Measurements from ENCODE around the gene ABCB11.
"Not testable (repeated sequence)": the region's sequence is repeated elsewhere in the genome, so short reads cannot be mapped to it uniquely, and the experiment has no call there.

Gene ABCB11

GRCh38 chr2:168892327-168892726, 138.8 kb downstream of the ABCB11 start:
- FAIRE-seq (no peak), DNase-seq (ENCODE audit: insufficient read length, low spot score) (no peak)
- no peak for TF ChIP-seq POU2F2 (IDR thresholded peaks at IDR 0.05; ENCODE audit: low read depth, low read length)
- TF ChIP-seq TAF1 (IDR thresholded peaks at IDR 0.05; ENCODE audit: low read depth, low read length): no peak
- no peak for TF ChIP-seq POLR2AphosphoS5 (IDR thresholded peaks at IDR 0.05; ENCODE audit: low read depth, low read length)
- TF ChIP-seq POLR2A (IDR thresholded peaks at IDR 0.05; ENCODE audit: low read depth, low read length): no peak
- no peak for TF ChIP-seq PAX5 (IDR thresholded peaks at IDR 0.05; ENCODE audit: insufficient read depth, low read length, severe bottlenecking)
- no peak for TF ChIP-seq SPI1 (IDR thresholded peaks at IDR 0.05; ENCODE audit: low read depth, low read length)

- peak; percentile 86 for DNase-seq (ENCODE audit: insufficient read length, low spot score)
- no peak for TF ChIP-seq POLR2A (IDR thresholded peaks at IDR 0.05; ENCODE audit: low read depth, low read length)
- TF ChIP-seq POU2F2 (IDR thresholded peaks at IDR 0.05; ENCODE audit: low read depth, low read length): no peak
- TF ChIP-seq PAX5 (IDR thresholded peaks at IDR 0.05; ENCODE audit: insufficient read depth, low read length, severe bottlenecking): no peak
- no peak for TF ChIP-seq POLR2AphosphoS5 (IDR thresholded peaks at IDR 0.05; ENCODE audit: low read depth, low read length)
- TF ChIP-seq SPI1 (IDR thresholded peaks at IDR 0.05; ENCODE audit: low read depth, low read length): no peak
- TF ChIP-seq TAF1 (IDR thresholded peaks at IDR 0.05; ENCODE audit: low read depth, low read length): no peak
- FAIRE-seq: peak; percentile 96
Measured at GRCh38 chr2:168890006-168890782, 140.9 kb downstream of the ABCB11 start, which contains the start of gene SPC25. TSS of gene SPC25 (minus strand) at chr2:168890430. CDS start at chr2:168889519, 911 bp downstream.

GRCh38 chr2:168889635-168890005, 141.5 kb downstream of the ABCB11 start:
- DNase-seq (ENCODE audit: insufficient read length, low spot score) (no peak), FAIRE-seq (no peak)
- TF ChIP-seq POU2F2 (IDR thresholded peaks at IDR 0.05; ENCODE audit: low read depth, low read length) (no peak), SPI1 (IDR thresholded peaks at IDR 0.05; ENCODE audit: low read depth, low read length) (no peak), POLR2A (IDR thresholded peaks at IDR 0.05; ENCODE audit: low read depth, low read length) (no peak), PAX5 (IDR thresholded peaks at IDR 0.05; ENCODE audit: insufficient read depth, low read length, severe bottlenecking) (no peak), POLR2AphosphoS5 (IDR thresholded peaks at IDR 0.05; ENCODE audit: low read depth, low read length) (no peak), TAF1 (IDR thresholded peaks at IDR 0.05; ENCODE audit: low read depth, low read length) (no peak)

- no peak for DNase-seq (ENCODE audit: insufficient read length, low spot score)
- TF ChIP-seq SPI1 (IDR thresholded peaks at IDR 0.05; ENCODE audit: low read depth, low read length): no peak
- TF ChIP-seq PAX5 (IDR thresholded peaks at IDR 0.05; ENCODE audit: insufficient read depth, low read length, severe bottlenecking): no peak
- TF ChIP-seq POU2F2 (IDR thresholded peaks at IDR 0.05; ENCODE audit: low read depth, low read length): no peak
- no peak for TF ChIP-seq POLR2AphosphoS5 (IDR thresholded peaks at IDR 0.05; ENCODE audit: low read depth, low read length)
- TF ChIP-seq POLR2A (IDR thresholded peaks at IDR 0.05; ENCODE audit: low read depth, low read length): no peak
- TF ChIP-seq TAF1 (IDR thresholded peaks at IDR 0.05; ENCODE audit: low read depth, low read length): no peak
- FAIRE-seq: no peak
Measured at GRCh38 chr2:168884975-168885374, 146.1 kb downstream of the ABCB11 start.

- not testable (repeated sequence) for DNase-seq (ENCODE audit: insufficient read length, low spot score); FAIRE-seq
Measured at GRCh38 chr2:168882163-168882562, 149.0 kb downstream of the ABCB11 start.

- DNase-seq (ENCODE audit: insufficient read length, low spot score): no peak
- no peak for FAIRE-seq
- TF ChIP-seq TAF1 (IDR thresholded peaks at IDR 0.05; ENCODE audit: low read depth, low read length) (no peak), POLR2AphosphoS5 (IDR thresholded peaks at IDR 0.05; ENCODE audit: low read depth, low read length) (no peak), SPI1 (IDR thresholded peaks at IDR 0.05; ENCODE audit: low read depth, low read length) (no peak), POU2F2 (IDR thresholded peaks at IDR 0.05; ENCODE audit: low read depth, low read length) (no peak), POLR2A (IDR thresholded peaks at IDR 0.05; ENCODE audit: low read depth, low read length) (no peak), PAX5 (IDR thresholded peaks at IDR 0.05; ENCODE audit: insufficient read depth, low read length, severe bottlenecking) (no peak)
Measured at GRCh38 chr2:168874368-168875054, 156.6 kb downstream of the ABCB11 start.

- not testable (repeated sequence) for DNase-seq (ENCODE audit: insufficient read length, low spot score); FAIRE-seq
Measured at GRCh38 chr2:168870824-168871223, 160.3 kb downstream of the ABCB11 start.

All from GM12891 (cell line).